ENCODE measurements around the gene DDB1. TPM values are rescaled to one million over a fixed set of nuclear protein-coding genes. Genes with fewer than 3 reads are reported as not detected.

The DDB1 gene
- total and polyA plus RNA-seq, 2 of the 13 experiments (the other 11 are each of a cell fraction or from before 2014, with no cell fraction given): 217 to 266 TPM

GRCh38 chr11:61294717-61295595, 37.9 kb downstream of the DDB1 start, which contains the start of gene VWCE (continued):
- TF ChIP-seq PAXIP1 (CRISPR knock-in tag; conservative IDR thresholded peaks at IDR 0.05) (peak; percentile 73), NR2C2 (CRISPR knock-in tag; IDR thresholded peaks at IDR 0.05; ENCODE audit: borderline replicate concordance) (peak; percentile 53), ZNF574 (CRISPR knock-in tag; IDR thresholded peaks at IDR 0.05) (peak; percentile 77), CBX5 (CRISPR knock-in tag; IDR thresholded peaks at IDR 0.05; ENCODE audit: borderline replicate concordance) (peak; percentile 2; the same call in 1 of the 2 replicates), FLYWCH1 (CRISPR knock-in tag; IDR thresholded peaks at IDR 0.05) (no peak), ZNF253 (CRISPR knock-in tag; IDR thresholded peaks at IDR 0.05; ENCODE audit: borderline replicate concordance) (no peak), ZMYM4 (CRISPR knock-in tag; IDR thresholded peaks at IDR 0.05) (no peak), SMARCC2 (IDR thresholded peaks at IDR 0.05) (no peak), KLF6 (CRISPR knock-in tag; IDR thresholded peaks at IDR 0.05) (no peak; the same call in 1 of the 2 replicates), RNF219 (CRISPR knock-in tag; IDR thresholded peaks at IDR 0.05) (no peak), ZNF816 (CRISPR knock-in tag; IDR thresholded peaks at IDR 0.05; ENCODE audit: borderline replicate concordance) (peak; percentile 93; the same call in 1 of the 2 replicates), ZNF441 (CRISPR knock-in tag; IDR thresholded peaks at IDR 0.05; ENCODE audit: borderline replicate concordance) (peak; percentile 49; the same call in 1 of the 2 replicates), ZNF503 (CRISPR knock-in tag; IDR thresholded peaks at IDR 0.05) (peak; percentile 48; the same call in 1 of the 2 replicates), ZNF232 (CRISPR knock-in tag; IDR thresholded peaks at IDR 0.05; ENCODE audit: borderline replicate concordance) (peak; percentile 61; the same call in 1 of the 2 replicates), SP140L (CRISPR knock-in tag; IDR thresholded peaks at IDR 0.05; ENCODE audit: borderline replicate concordance) (no peak), ZNF639 (CRISPR knock-in tag; conservative IDR thresholded peaks at IDR 0.05) (no peak; the same call in 1 of the 2 replicates)
